Measurements from ENCODE around the gene RBM4B.

DNA sequence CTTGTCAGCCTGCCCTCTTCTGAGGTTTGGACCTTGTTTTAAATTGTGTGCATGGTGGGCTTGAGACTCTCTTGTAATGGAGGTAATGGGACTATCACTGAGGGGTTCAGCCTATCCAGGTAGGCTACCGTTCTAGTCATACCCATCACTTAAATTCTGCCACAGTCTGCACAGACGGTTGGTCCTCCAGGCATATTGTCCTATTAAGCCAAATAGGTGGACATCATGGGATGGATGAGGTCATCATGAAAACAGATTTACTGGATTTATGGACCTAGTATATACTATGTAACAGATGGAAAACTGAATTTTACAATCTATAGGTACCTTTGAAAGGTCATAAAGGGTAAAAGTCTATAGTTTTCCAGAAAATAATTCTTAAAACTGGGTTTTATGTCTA lies 48.3 kb downstream of the RBM4B start:
- TF ChIP-seq, protein P1, sequence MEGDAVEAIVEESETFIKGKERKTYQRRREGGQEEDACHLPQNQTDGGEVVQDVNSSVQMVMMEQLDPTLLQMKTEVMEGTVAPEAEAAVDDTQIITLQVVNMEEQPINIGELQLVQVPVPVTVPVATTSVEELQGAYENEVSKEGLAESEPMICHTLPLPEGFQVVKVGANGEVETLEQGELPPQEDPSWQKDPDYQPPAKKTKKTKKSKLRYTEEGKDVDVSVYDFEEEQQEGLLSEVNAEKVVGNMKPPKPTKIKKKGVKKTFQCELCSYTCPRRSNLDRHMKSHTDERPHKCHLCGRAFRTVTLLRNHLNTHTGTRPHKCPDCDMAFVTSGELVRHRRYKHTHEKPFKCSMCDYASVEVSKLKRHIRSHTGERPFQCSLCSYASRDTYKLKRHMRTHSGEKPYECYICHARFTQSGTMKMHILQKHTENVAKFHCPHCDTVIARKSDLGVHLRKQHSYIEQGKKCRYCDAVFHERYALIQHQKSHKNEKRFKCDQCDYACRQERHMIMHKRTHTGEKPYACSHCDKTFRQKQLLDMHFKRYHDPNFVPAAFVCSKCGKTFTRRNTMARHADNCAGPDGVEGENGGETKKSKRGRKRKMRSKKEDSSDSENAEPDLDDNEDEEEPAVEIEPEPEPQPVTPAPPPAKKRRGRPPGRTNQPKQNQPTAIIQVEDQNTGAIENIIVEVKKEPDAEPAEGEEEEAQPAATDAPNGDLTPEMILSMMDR (IDR thresholded peaks at IDR 0.05), result no peak
- no peak for TF ChIP-seq EP300 (IDR thresholded peaks at IDR 0.05)
- no peak for TF ChIP-seq POLR2A (IDR thresholded peaks at IDR 0.05)
- TF ChIP-seq POLR2AphosphoS5 (IDR thresholded peaks at IDR 0.05), result no peak

All from stomach (tissue), 4 donors.